VCaP (cell line): ENCODE measurements around the gene GALNT8.

Experiments
- H3K27ac ChIP-seq: fragments of 450-650 bp; 2 replicates; pipeline ENCODE4 v1.5.1; 2017
- TF ChIP-seq, protein P1 (sequence below): fragments of 450-650 bp; conservative IDR thresholded peaks from 2 replicates; pipeline ENCODE4 v1.5.1; 2017; ENCODE audit warnings: mild to moderate bottlenecking, moderate library complexity

Gene GALNT8

GRCh38 chr12:4796694-4797482, 76.7 kb downstream of the GALNT8 start:
- TF ChIP-seq, protein P1, sequence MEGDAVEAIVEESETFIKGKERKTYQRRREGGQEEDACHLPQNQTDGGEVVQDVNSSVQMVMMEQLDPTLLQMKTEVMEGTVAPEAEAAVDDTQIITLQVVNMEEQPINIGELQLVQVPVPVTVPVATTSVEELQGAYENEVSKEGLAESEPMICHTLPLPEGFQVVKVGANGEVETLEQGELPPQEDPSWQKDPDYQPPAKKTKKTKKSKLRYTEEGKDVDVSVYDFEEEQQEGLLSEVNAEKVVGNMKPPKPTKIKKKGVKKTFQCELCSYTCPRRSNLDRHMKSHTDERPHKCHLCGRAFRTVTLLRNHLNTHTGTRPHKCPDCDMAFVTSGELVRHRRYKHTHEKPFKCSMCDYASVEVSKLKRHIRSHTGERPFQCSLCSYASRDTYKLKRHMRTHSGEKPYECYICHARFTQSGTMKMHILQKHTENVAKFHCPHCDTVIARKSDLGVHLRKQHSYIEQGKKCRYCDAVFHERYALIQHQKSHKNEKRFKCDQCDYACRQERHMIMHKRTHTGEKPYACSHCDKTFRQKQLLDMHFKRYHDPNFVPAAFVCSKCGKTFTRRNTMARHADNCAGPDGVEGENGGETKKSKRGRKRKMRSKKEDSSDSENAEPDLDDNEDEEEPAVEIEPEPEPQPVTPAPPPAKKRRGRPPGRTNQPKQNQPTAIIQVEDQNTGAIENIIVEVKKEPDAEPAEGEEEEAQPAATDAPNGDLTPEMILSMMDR, result no peak
- H3K27ac ChIP-seq, result no peak overlapping the region

GRCh38 chr12:4800555-4800954, 80.4 kb downstream of the GALNT8 start:
- no peak overlapping the region for H3K27ac ChIP-seq
- TF ChIP-seq, protein P1, result no peak

DNA sequence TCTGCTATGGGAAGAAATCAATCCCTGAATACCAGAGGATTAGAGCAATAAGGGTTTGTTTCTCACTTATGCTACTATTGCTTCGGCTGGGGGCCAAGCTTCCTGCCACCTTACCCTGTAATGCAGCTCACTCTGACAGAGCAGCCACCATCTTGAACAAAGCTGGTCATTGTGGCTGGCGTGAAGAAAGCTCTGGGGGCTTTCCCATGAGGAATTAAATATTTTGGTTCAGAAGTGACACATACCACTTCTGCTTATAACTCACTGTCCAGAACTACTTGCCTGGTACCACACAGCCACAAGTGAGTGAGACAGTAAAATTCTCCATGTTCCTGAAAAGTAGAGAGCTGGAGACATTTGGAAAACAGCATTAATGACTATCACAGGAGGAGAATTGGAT, 82.6 kb downstream of the GALNT8 start:
- TF ChIP-seq, protein P1, result no peak
- no peak overlapping the region for H3K27ac ChIP-seq

- TF ChIP-seq, protein P1, result no peak
- H3K27ac ChIP-seq, result no peak overlapping the region
These were observed 86.4 kb downstream of the GALNT8 start for GRCh38 chr12:4806439-4807115.

DNA sequence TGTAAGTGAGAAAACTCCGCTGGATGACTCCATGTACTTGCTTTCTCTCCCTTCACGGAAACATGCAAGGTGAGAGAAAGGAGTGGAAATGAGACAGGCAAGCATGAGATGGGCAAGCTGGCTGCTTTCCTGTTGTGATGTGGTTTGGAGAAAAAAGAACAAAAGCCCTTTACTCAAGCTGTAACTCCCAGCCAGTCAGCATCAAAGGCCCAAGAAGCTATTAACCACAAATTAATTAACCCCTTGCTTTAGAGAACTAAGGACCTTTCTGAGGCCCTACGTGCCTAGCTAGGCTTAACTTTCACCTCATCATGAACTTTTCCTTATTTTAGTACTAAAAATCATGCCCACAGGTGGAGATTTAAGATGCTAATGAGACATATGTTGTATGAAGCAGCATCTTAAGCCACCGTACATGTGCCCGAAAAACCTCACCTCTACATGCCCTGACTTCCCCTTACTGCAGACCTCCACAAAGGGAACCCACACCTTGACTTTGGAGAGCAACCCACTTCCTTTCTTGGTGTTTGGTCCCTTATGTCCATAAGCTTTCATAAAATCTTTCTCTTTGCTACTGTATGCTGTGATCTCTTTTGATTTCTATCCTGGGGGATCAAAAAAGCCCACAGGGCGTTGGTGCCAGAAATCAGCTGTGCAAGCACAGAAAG, 87.0 kb downstream of the GALNT8 start:
- no peak overlapping the region for H3K27ac ChIP-seq
- TF ChIP-seq, protein P1, result no peak

GRCh38 chr12:4807813-4808212, 87.6 kb downstream of the GALNT8 start:
- no peak overlapping the region for H3K27ac ChIP-seq
- TF ChIP-seq, protein P1, result no peak

DNA sequence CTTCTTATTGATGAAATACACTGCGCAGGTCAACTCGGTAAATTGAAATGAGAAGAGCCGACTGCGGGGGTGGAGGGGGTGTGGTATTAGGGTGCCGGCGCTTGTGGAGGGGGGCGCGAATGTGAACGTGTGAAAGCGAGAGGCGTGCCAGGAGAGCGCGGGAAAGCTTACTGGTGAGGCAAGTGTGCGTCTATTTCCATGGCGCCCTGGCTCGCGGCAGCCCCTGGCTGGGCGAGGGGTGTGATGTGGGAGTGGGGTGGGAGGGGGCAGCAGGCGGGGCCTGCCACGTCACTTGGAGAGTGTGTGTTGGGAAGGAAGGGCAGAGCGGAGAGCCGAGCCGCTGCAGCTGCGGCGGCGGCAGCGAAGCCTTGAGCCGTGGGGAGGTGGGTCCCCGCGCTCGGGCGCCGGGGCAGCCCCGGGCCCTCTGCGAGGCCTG, 88.8 kb downstream of the GALNT8 start:
- no peak overlapping the region for H3K27ac ChIP-seq

More for the DNA sequence above, 88.8 kb downstream of the GALNT8 start:
- TF ChIP-seq, protein P1, result no peak
